ENCODE data around the gene ZFR.
A peak's percentile ranks its signal among the peaks of the same experiment; 100 is the strongest.

ZFR gene

GRCh38 chr5:32450952-32451351 is 6.4 kb upstream of the ZFR start:
- TF ChIP-seq POLR2A (IDR thresholded peaks at IDR 0.05; ENCODE audit: extremely low read depth, insufficient read length) (no peak), CTCF (IDR thresholded peaks at IDR 0.05; ENCODE audit: low read depth, low read length) (peak; percentile 13)
- DNase-seq (ENCODE audit: low read depth): no peak
- no peak overlapping the region for H3K4me3 ChIP-seq (ENCODE audit: low read depth, low read length)

GRCh38 chr5:32449262-32449661 is 4.7 kb upstream of the ZFR start:
- TF ChIP-seq CTCF (IDR thresholded peaks at IDR 0.05; ENCODE audit: low read depth, low read length) (no peak), POLR2A (IDR thresholded peaks at IDR 0.05; ENCODE audit: extremely low read depth, insufficient read length) (no peak), MYC (IDR thresholded peaks at IDR 0.05; ENCODE audit: low read depth, low read length) (no peak), MAX (IDR thresholded peaks at IDR 0.05; ENCODE audit: low read depth, low read length) (no peak)
- no peak for DNase-seq (ENCODE audit: low read depth)
- H3K4me3 ChIP-seq (ENCODE audit: low read depth, low read length): no peak overlapping the region

- DNase-seq (ENCODE audit: low read depth): peak; percentile 42
- no peak overlapping the region for H3K4me3 ChIP-seq (ENCODE audit: low read depth, low read length)
- TF ChIP-seq MYC (IDR thresholded peaks at IDR 0.05; ENCODE audit: low read depth, low read length): no peak
- TF ChIP-seq POLR2A (IDR thresholded peaks at IDR 0.05; ENCODE audit: extremely low read depth, insufficient read length): no peak
- TF ChIP-seq CTCF (IDR thresholded peaks at IDR 0.05; ENCODE audit: low read depth, low read length): no peak
- no peak for TF ChIP-seq MAX (IDR thresholded peaks at IDR 0.05; ENCODE audit: low read depth, low read length)
Measured at GRCh38 chr5:32446630-32447029, 2.1 kb upstream of the ZFR start.

- DNase-seq (ENCODE audit: low read depth): no peak
- H3K4me3 ChIP-seq (ENCODE audit: low read depth, low read length): no peak overlapping the region
- no peak for TF ChIP-seq MAX (IDR thresholded peaks at IDR 0.05; ENCODE audit: low read depth, low read length)
- no peak for TF ChIP-seq CTCF (IDR thresholded peaks at IDR 0.05; ENCODE audit: low read depth, low read length)
- no peak for TF ChIP-seq POLR2A (IDR thresholded peaks at IDR 0.05; ENCODE audit: extremely low read depth, insufficient read length)
- TF ChIP-seq MYC (IDR thresholded peaks at IDR 0.05; ENCODE audit: low read depth, low read length): no peak
Measured at GRCh38 chr5:32445831-32446614, 1.5 kb upstream of the ZFR start.

- no peak for TF ChIP-seq MYC (IDR thresholded peaks at IDR 0.05; ENCODE audit: low read depth, low read length)
- TF ChIP-seq CTCF (IDR thresholded peaks at IDR 0.05; ENCODE audit: low read depth, low read length): no peak
- no peak for TF ChIP-seq MAX (IDR thresholded peaks at IDR 0.05; ENCODE audit: low read depth, low read length)
- no peak for TF ChIP-seq POLR2A (IDR thresholded peaks at IDR 0.05; ENCODE audit: extremely low read depth, insufficient read length)
- no peak overlapping the region for H3K4me3 ChIP-seq (ENCODE audit: low read depth, low read length)
- no peak for DNase-seq (ENCODE audit: low read depth)
Measured at GRCh38 chr5:32445287-32445758, 783 bp upstream of the ZFR start.

All from NB4 (cell line).